SK-N-SH (cell line): Measurements from ENCODE around the gene NRP2. TPM values are rescaled to one million over a fixed set of nuclear protein-coding genes. Genes with fewer than 3 reads are reported as not detected.

Experiments
- CTCF ChIA-PET: fragments of 300-600, 350-600 bp; formaldehyde crosslinking; extraction: SDS; loops from one replicate; lab custom pipeline; 2021; lab: Yijun Ruan, JAX
- POLR2A ChIA-PET: fragments of 350-600 bp; sonication (Branson Sonifier 250); formaldehyde crosslinking; extraction: SDS; loops from one replicate; lab custom pipeline; 2020; ENCODE audit warnings: antibody characterized with exemption, inconsistent platforms; lab: Yijun Ruan, JAX
- DNase-seq: peaks from one replicate; pipeline ENCODE4 v3.0.0; 2012
- H2AFZ ChIP-seq: fragments of 200-600 bp; sonication (generic); 2 replicates; pipeline ENCODE4 v1.8.1; 2016; ENCODE audit warnings: antibody characterized with exemption, mild to moderate bottlenecking, low read depth
- H3F3A ChIP-seq: fragments of 200-600 bp; sonication (generic); replicated peaks from 2 replicates; pipeline ENCODE3; 2016; ENCODE audit warnings: antibody characterized with exemption, mild to moderate bottlenecking; ENCODE audit not compliant: insufficient read depth
- H3K27ac ChIP-seq, 2 experiments: fragments of 200-500 bp in 1 of 2; fragments of 200-600 bp in 1 of 2; sonication (Bioruptor generic) in 1 of 2; sonication (generic), shearing (Covaris generic) in 1 of 2; 2 replicates each; pipeline versions ENCODE4 v1.5.1 to v1.6.1; 2014 to 2016; ENCODE audit warnings: low read depth in 2 of 2, inconsistent platforms in 1 of 2, low read length in 1 of 2, mild to moderate bottlenecking in 1 of 2, mixed read lengths in 1 of 2
- H3K27me3 ChIP-seq: fragments of 200-600 bp; sonication (generic), shearing (Covaris generic); 2 replicates; pipeline ENCODE4 v1.6.1; 2016; ENCODE audit warnings: mixed run types; ENCODE audit not compliant: insufficient read depth
- H3K36me3 ChIP-seq, 2 experiments: fragments of 200-500 bp in 1 of 2; fragments of 200-600 bp in 1 of 2; sonication (Bioruptor generic) in 1 of 2; sonication (generic) in 1 of 2; replicated peaks in 1 of 2; 2 replicates each; pipeline versions ENCODE3 to v1.5.1; 2014 to 2016; ENCODE audit warnings: low read length in 1 of 2, mild to moderate bottlenecking in 1 of 2; ENCODE audit not compliant: insufficient read depth in 2 of 2, control insufficient read depth in 1 of 2
- H3K4me1 ChIP-seq, 2 experiments: fragments of 200-500 bp in 1 of 2; fragments of 200-600 bp in 1 of 2; sonication (Bioruptor generic) in 1 of 2; sonication (generic), shearing (Covaris generic) in 1 of 2; 2 replicates each; pipeline versions ENCODE4 v1.5.1 to v1.6.1; 2014 to 2016; ENCODE audit warnings: low read depth in 1 of 2, low read length in 1 of 2, mixed run types in 1 of 2; ENCODE audit not compliant: insufficient read depth in 2 of 2, control insufficient read depth in 1 of 2
- H3K4me2 ChIP-seq: fragments of 200-600 bp; sonication (generic), shearing (Covaris generic); 2 replicates; pipeline ENCODE4 v1.6.1; 2017; ENCODE audit warnings: mixed run types
- H3K4me3 ChIP-seq, 2 experiments: fragments of 200-500 bp in 1 of 2; fragments of 200-600 bp in 1 of 2; sonication (Bioruptor generic) in 1 of 2; sonication (generic), shearing (Covaris generic) in 1 of 2; 2 replicates each; pipeline versions ENCODE4 v1.5.1 to v1.8.1; 2014 to 2016; ENCODE audit warnings: low read depth in 2 of 2, inconsistent platforms in 1 of 2, low read length in 1 of 2, mild to moderate bottlenecking in 1 of 2, mixed read lengths in 1 of 2, moderate library complexity in 1 of 2
- H3K79me2 ChIP-seq: fragments of 200-600 bp; sonication (generic); 2 replicates; pipeline ENCODE4 v1.8.1; 2017; ENCODE audit warnings: mild to moderate bottlenecking; ENCODE audit not compliant: insufficient read depth
- H3K9ac ChIP-seq: fragments of 200-600 bp; sonication (generic); 2 replicates; pipeline ENCODE4 v1.6.1; 2017; ENCODE audit warnings: mixed run types
- H3K9me2 ChIP-seq: fragments of 200-600 bp; sonication (generic); 2 replicates; pipeline ENCODE4 v1.6.1; 2017; ENCODE audit warnings: mixed run types
- H3K9me3 ChIP-seq: fragments of 200-600 bp; sonication (generic); 2 replicates; pipeline ENCODE4 v1.6.1; 2017; ENCODE audit warnings: mixed run types, mild to moderate bottlenecking, moderate library complexity
- H4K20me1 ChIP-seq: fragments of 200-600 bp; sonication (generic); 2 replicates; pipeline ENCODE4 v1.6.1; 2017; ENCODE audit warnings: mild to moderate bottlenecking, mixed run types; ENCODE audit not compliant: insufficient read depth
- CHD2 ChIP-seq: fragments of 150-350 bp; IDR thresholded peaks from 2 replicates; pipeline ENCODE4 v1.6.1; 2018; ENCODE audit warnings: low read length; ENCODE audit not compliant: partially characterized antibody
- EP300 ChIP-seq, 2 experiments: IDR thresholded peaks; 2 replicates each; pipeline versions ENCODE4 v1.4.0 to v1.6.1; 2012; ENCODE audit warnings: borderline replicate concordance in 1 of 2, low read depth in 1 of 2, low read length in 1 of 2
- FOXJ3 ChIP-seq: sonication (generic); formaldehyde crosslinking; IDR thresholded peaks from 2 replicates; pipeline ENCODE4 v1.5.1; 2020; ENCODE audit warnings: mild to moderate bottlenecking, missing genetic modification reagents
- IRF3 ChIP-seq: fragments of 150-350 bp; IDR thresholded peaks from 2 replicates; pipeline ENCODE4 v1.6.1; 2016; ENCODE audit warnings: mild to moderate bottlenecking, low read depth, low read length
- NFIC ChIP-seq: IDR thresholded peaks from 2 replicates; pipeline ENCODE4 v1.4.0; 2012; ENCODE audit warnings: borderline replicate concordance
- RCOR1 ChIP-seq: fragments of 150-350 bp; IDR thresholded peaks from 2 replicates; pipeline ENCODE4 v1.6.1; 2017; ENCODE audit warnings: antibody characterized with exemption, low read length
- SMC3 ChIP-seq: IDR thresholded peaks from 2 replicates; pipeline ENCODE4 v1.6.1; 2012; ENCODE audit warnings: low read depth, low read length, improper control_type of control experiment
- TEAD4 ChIP-seq: IDR thresholded peaks from 2 replicates; pipeline ENCODE4 v1.4.0; 2012; ENCODE audit warnings: mild to moderate bottlenecking, borderline replicate concordance; ENCODE audit not compliant: insufficient read depth
- USF2 ChIP-seq: fragments of 150-350 bp; IDR thresholded peaks from 2 replicates; pipeline ENCODE4 v1.6.1; 2017; ENCODE audit warnings: antibody characterized with exemption, low read length, low read depth, borderline replicate concordance
- WGBS: methylation state at CpG from one replicate; pipeline ENCODE4 v1.1.6; 2017; ENCODE audit warnings: low lambda C conversion rate; 5-methylcytosine and 5-hydroxymethylcytosine counted together
- polyA plus RNA-seq, 3 experiments: library from polyadenylated mRNA; depleted of rRNA; stranded (reverse); fragments of >200 nt; gene quantifications; 2 replicates each; pipeline ENCODE4 v1.2.3, GENCODE V29; 2012
- TF ChIP-seq, protein P1 (sequence below): IDR thresholded peaks from 2 replicates; pipeline ENCODE4 v1.4.0; 2012; ENCODE audit warnings: low read depth
- TF ChIP-seq, protein P2 (sequence below): IDR thresholded peaks from 2 replicates; pipeline ENCODE4; 2012

Gene NRP2
- polyA plus RNA-seq, 1 of the 3 experiments (the other 2 are of a cell fraction): 68.8 TPM

- TF ChIP-seq FOXJ3 (CRISPR knock-in tag) (no peak), CHD2 (no peak), IRF3 (no peak), RCOR1 (no peak)
- TF ChIP-seq, protein P1, sequence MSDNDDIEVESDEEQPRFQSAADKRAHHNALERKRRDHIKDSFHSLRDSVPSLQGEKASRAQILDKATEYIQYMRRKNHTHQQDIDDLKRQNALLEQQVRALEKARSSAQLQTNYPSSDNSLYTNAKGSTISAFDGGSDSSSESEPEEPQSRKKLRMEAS: no peak
Observed at GRCh38 chr2:205766779-205767359, 84.6 kb downstream of the NRP2 start (continued).

- Histone ChIP-seq H3K4me2 (no peak overlapping the region), H4K20me1 (no peaks in the 10 kb centered on the region), H3K27ac (no peak overlapping the region), H3K79me2 (no peaks in the 10 kb centered on the region), H2AFZ (no peak overlapping the region), H3K27me3 (no peaks in the 10 kb centered on the region), H3F3A (peaks cover 10% of the 10 kb centered on the region), H3K9me3 (no peaks in the 10 kb centered on the region), H3K9me2 (no peaks in the 10 kb centered on the region), H3K9ac (no peak overlapping the region), H3K4me1 (peaks cover 22 to 31% of the 10 kb centered on the region in 2 experiments; a peak in 3 of 4 replicates), H3K4me3 (no peak overlapping the region), H3K36me3 (peaks cover 14 to 42% of the 10 kb centered on the region in 2 experiments)
- no peak for TF ChIP-seq TEAD4
- TF ChIP-seq FOXJ3 (CRISPR knock-in tag): no peak
- no peak for TF ChIP-seq NFIC
- no peak for TF ChIP-seq IRF3
- TF ChIP-seq EP300 (IDR thresholded peaks at IDR 0.05; ENCODE audit: borderline replicate concordance in 1 of 2, low read depth in 1 of 2, low read length in 1 of 2): no peak
- TF ChIP-seq, protein P2, sequence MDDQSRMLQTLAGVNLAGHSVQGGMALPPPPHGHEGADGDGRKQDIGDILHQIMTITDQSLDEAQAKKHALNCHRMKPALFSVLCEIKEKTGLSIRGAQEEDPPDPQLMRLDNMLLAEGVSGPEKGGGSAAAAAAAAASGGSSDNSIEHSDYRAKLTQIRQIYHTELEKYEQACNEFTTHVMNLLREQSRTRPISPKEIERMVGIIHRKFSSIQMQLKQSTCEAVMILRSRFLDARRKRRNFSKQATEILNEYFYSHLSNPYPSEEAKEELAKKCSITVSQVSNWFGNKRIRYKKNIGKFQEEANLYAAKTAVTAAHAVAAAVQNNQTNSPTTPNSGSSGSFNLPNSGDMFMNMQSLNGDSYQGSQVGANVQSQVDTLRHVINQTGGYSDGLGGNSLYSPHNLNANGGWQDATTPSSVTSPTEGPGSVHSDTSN: no peak
- no peak for TF ChIP-seq USF2
- no peak for TF ChIP-seq SMC3
- WGBS: 87% methylated on average over 4 of the region's 5 CpGs
- DNase-seq: no peak
- ChIA-PET POLR2A (no interaction called here), CTCF (interaction anchor here (0.6 to 1.5 kb wide), 11 partner anchors 9 to 180 kb away, joined by 3 to 13 read pairs (median 4); partner anchors contain the start of gene NRP2)
Observed at GRCh38 chr2:205767617-205768016, 85.3 kb downstream of the NRP2 start.
